Nephron progenitor cell (in vitro differentiated cells): ENCODE data around the gene SNTG2.

ENCODE experiments used
- DNase-seq: peaks from one replicate; pipeline ENCODE4 v3.0.0; 2021
- H3K27ac Mint-ChIP-seq: 2 replicates; pipeline ENCODE4 v1.8.0; 2021; ENCODE audit warnings: mild to moderate bottlenecking, moderate library complexity, mixed read lengths
- H3K27me3 Mint-ChIP-seq: 2 replicates; pipeline ENCODE4 v1.8.0; 2021; ENCODE audit warnings: mild to moderate bottlenecking, low read depth, mixed read lengths; ENCODE audit not compliant: poor library complexity
- H3K36me3 Mint-ChIP-seq: 2 replicates; pipeline ENCODE4 v1.8.0; 2021; ENCODE audit warnings: low read depth, mixed read lengths
- H3K4me1 Mint-ChIP-seq: 2 replicates; pipeline ENCODE4 v1.8.0; 2021; ENCODE audit warnings: mixed read lengths
- H3K4me3 Mint-ChIP-seq: 2 replicates; pipeline ENCODE4 v1.8.0; 2021; ENCODE audit warnings: mild to moderate bottlenecking, moderate library complexity, mixed read lengths
- H3K9me3 Mint-ChIP-seq: 2 replicates; pipeline ENCODE4 v1.8.0; 2021; ENCODE audit warnings: mild to moderate bottlenecking, moderate library complexity, mixed read lengths
- TF ChIP-seq, protein P1 (sequence below): fragments of 200-600 bp; sonication (generic); IDR thresholded peaks from 2 replicates; pipeline ENCODE4 v1.5.0; 2021; ENCODE audit warnings: antibody characterized with exemption

Gene SNTG2

DNA sequence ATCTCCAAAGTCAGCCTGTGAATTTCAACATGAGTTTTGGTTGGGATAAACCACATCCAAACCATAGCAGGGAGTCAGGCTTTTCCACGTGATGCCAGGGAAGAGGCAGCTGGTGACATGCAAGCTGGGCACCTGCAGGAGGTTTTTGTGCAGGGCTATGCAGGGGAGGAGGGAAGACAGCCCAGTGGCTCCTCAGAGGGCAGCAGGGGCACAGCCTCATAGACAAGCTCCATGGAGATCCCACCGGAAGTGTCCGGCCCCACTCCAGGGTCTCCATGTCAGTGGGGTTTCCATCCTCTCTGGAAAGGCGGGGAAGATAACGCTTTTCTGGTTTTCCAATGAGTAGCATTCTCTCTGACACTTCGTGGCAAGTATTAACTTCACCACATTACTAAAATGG lies 327.0 kb downstream of the SNTG2 start:
- Mint-ChIP-seq H3K27ac (no peak overlapping the region), H3K4me1 (peaks cover 14% of the 10 kb centered on the region), H3K4me3 (no peak overlapping the region), H3K27me3 (peaks cover 5% of the 10 kb centered on the region), H3K9me3 (peaks cover 36% of the 10 kb centered on the region), H3K36me3 (no peaks in the 10 kb centered on the region)
- TF ChIP-seq, protein P1, sequence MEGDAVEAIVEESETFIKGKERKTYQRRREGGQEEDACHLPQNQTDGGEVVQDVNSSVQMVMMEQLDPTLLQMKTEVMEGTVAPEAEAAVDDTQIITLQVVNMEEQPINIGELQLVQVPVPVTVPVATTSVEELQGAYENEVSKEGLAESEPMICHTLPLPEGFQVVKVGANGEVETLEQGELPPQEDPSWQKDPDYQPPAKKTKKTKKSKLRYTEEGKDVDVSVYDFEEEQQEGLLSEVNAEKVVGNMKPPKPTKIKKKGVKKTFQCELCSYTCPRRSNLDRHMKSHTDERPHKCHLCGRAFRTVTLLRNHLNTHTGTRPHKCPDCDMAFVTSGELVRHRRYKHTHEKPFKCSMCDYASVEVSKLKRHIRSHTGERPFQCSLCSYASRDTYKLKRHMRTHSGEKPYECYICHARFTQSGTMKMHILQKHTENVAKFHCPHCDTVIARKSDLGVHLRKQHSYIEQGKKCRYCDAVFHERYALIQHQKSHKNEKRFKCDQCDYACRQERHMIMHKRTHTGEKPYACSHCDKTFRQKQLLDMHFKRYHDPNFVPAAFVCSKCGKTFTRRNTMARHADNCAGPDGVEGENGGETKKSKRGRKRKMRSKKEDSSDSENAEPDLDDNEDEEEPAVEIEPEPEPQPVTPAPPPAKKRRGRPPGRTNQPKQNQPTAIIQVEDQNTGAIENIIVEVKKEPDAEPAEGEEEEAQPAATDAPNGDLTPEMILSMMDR = no peak
- DNase-seq = no peak

DNA sequence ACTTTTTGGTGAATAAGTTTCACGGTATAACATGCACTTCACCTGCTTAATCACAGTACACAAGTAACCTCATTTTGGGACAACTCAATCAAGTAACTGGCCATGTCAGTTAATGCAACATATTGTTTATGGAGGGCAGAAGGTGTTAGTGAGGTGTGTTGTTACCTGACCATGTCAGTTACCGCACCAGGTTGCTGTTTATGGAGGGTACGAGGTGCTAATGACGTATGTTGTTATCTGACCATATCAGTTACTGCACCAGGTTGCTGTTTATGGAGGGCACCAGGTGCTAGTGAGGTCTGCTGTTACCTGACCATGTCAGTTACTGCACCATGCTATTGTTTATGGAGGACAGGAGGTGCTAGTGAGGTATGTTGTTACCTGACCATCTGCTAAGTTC lies 327.5 kb downstream of the SNTG2 start:
- peaks cover 17% of the 10 kb centered on the region for H3K4me1 Mint-ChIP-seq
- TF ChIP-seq, protein P1 = no peak
- peaks cover 36% of the 10 kb centered on the region for H3K9me3 Mint-ChIP-seq
- H3K27ac Mint-ChIP-seq = no peak overlapping the region
- H3K36me3 Mint-ChIP-seq = no peaks in the 10 kb centered on the region
- DNase-seq = no peak
- H3K4me3 Mint-ChIP-seq = no peak overlapping the region
- peaks cover 5% of the 10 kb centered on the region for H3K27me3 Mint-ChIP-seq

DNA sequence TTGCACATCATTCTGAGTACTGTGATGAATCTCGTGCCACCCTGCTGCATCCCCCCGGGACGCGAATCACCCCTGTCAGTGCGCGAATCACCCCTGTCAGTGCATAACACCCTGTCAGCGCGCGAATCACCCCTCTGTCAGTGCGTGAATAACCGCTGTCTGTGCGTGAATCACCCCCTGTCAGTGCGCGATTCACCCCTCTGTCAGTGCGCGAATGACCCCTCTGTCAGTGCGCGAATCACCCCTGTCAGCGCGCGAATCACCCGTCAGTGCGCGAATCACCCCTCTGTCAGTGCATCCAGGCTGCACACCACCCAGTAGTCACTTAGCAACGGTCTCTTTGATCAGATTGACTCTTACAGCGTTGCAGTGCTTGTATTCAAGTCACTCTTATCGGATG lies 328.2 kb downstream of the SNTG2 start:
- Mint-ChIP-seq H3K4me3 (no peak overlapping the region), H3K27me3 (peaks cover 5% of the 10 kb centered on the region), H3K27ac (no peak overlapping the region), H3K9me3 (peaks cover 33% of the 10 kb centered on the region), H3K36me3 (no peaks in the 10 kb centered on the region), H3K4me1 (peaks cover 23% of the 10 kb centered on the region)
- TF ChIP-seq, protein P1 = no peak
- DNase-seq = no peak

DNA sequence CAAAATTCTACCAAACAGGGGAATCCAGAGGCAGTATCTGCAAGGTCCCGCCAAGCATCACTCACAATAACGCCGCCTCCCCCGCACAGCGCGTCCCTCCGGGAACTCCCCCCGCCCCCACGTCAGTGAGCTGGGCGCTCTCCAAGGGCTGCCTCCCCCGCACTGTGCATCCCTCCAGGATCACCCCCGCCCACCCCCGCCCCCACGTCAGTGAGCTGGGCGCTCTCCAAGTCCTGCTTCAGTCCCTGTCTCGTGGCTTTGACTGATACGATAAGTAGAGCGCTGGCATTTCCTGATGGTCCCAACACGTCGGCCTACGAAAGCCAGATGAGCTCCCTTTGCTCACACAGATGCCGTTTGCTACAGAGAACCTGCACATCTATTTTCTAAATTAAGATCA lies 331.9 kb downstream of the SNTG2 start:
- Mint-ChIP-seq H3K36me3 (no peaks in the 10 kb centered on the region), H3K9me3 (no peaks in the 10 kb centered on the region), H3K4me3 (no peak overlapping the region), H3K27ac (no peak overlapping the region), H3K27me3 (peaks cover 6% of the 10 kb centered on the region), H3K4me1 (peaks cover 28% of the 10 kb centered on the region)
- TF ChIP-seq, protein P1 = no peak
- DNase-seq = peak; percentile 48

DNA sequence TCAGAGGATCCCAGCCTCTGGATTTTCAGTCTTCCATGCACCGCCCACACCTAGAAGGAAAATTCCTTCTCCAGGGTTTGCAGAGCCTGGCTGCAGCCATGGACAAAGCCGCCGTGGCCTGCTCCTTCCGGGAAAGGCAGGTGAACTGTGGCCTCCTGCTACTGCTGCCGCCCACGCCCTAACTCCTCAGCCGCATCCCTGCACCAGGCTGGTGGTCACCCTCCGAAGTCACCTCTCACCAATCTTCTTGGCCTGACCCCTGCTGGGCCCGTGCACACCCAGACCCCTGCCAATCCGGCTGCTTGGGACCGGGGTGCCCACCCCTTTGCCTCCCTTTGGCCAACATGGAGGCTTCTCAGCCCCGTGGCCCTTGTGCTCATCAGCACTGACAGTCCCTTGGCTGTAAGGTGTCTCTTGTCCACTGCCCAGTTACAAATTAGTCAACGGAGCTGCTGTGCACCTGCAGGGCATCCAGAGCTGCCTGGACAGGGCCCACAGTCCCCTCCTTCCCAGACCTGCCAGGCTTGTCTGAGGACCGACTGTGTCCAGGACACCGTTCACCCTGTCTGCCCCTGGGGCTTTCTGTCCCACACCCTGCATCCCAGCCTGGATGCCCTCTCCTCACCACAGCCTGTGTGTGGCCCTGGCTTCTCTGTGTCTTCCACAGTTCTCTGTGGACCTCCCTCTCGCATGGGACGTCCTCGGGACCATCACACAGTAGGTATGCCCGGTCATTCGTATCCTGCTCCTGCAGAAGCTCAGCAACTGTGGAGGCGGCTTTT lies 332.6 kb downstream of the SNTG2 start:
- no peaks in the 10 kb centered on the region for H3K9me3 Mint-ChIP-seq
- peaks cover 6% of the 10 kb centered on the region for H3K27me3 Mint-ChIP-seq
- H3K27ac Mint-ChIP-seq = no peak overlapping the region
- TF ChIP-seq, protein P1 = no peak
- H3K4me1 Mint-ChIP-seq = peaks cover 28% of the 10 kb centered on the region
- DNase-seq = no peak
- H3K36me3 Mint-ChIP-seq = no peaks in the 10 kb centered on the region
- no peak overlapping the region for H3K4me3 Mint-ChIP-seq

DNA sequence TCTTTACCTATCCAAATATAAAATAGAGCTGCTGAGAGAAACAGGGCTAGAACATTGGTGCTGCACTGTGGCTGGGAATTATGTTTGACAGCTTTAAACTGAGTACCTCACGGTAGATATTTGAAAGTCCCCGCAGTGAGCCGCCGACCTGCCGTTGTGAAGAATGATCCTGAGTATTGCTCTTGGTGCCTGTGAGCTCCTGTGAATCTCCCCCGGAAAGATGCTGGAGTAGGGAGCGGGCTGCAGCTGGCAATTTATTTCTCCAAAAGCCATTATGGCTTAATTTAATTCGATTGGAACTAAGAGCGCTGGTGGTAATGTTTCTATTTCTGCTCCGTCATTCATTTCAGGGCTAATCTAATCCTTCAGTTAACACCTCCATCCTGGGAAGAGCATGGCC lies 333.2 kb downstream of the SNTG2 start:
- Mint-ChIP-seq H3K36me3 (no peaks in the 10 kb centered on the region), H3K27me3 (peaks cover 9% of the 10 kb centered on the region), H3K27ac (no peak overlapping the region), H3K4me3 (no peak overlapping the region), H3K9me3 (no peaks in the 10 kb centered on the region), H3K4me1 (peaks cover 28% of the 10 kb centered on the region)
- no peak for DNase-seq
- TF ChIP-seq, protein P1 = no peak
